ENCODE data around the gene CAMTA1.

GRCh38 chr1:7646164-7646563 lies 860.9 kb downstream of the CAMTA1 start:
- TF ChIP-seq POLR2A (IDR thresholded peaks at IDR 0.05; ENCODE audit: low read length): no peak
- TF ChIP-seq GATA1 (IDR thresholded peaks at IDR 0.05; ENCODE audit: low read depth, low read length): no peak

Data from erythroblast (primary cell).